K562 (cell line): Measurements from ENCODE around the gene CPPED1. TPM values are rescaled to one million over a fixed set of nuclear protein-coding genes. Genes with fewer than 3 reads are reported as not detected.

Experiments used
- ATAC-seq: fragments of 200-7000 bp; cut with Tn5 transposase; 3 replicates; pipeline ENCODE4 v1.9.1; 2020; ENCODE audit warnings: moderate library complexity
- BruUV-seq: library from RNA; stranded (reverse); fragments of 400-500 nt; replicated peaks from 2 replicates; lab custom pipeline; 2021; lab: Mats Ljungman, UMichigan
- CTCF ChIA-PET: fragments of 300-600 bp; formaldehyde crosslinking; extraction: SDS; loops from one replicate; lab custom pipeline; 2021; ENCODE audit warnings: low intra/inter-chr PET ratio; lab: Yijun Ruan, JAX
- POLR2A ChIA-PET: fragments of 300-600, 350-650 bp; sonication (Branson Sonifier 250); formaldehyde crosslinking; extraction: SDS; loops from one replicate; lab custom pipeline; 2021; ENCODE audit warnings: antibody characterized with exemption, inconsistent platforms; lab: Yijun Ruan, JAX
- DNase-seq, 4 experiments: peaks; one replicate each; pipeline versions ENCODE4 v3.0.0 to v3.0.0-alpha.2; 2011 to 2018; ENCODE audit warnings: low spot score in 3 of 4, mixed read lengths in 3 of 4; ENCODE audit errors: extremely low read depth in 1 of 4
- FAIRE-seq: peaks from 2 replicates; lab custom pipeline; 2011; peaks lifted over from hg19 to GRCh38; lab: Jason Lieb, UNC
- H2AFZ ChIP-seq: 2 replicates; pipeline ENCODE4 v1.6.0; 2011; ENCODE audit warnings: low read depth, low read length, control low read depth, inconsistent platforms
- H3K27ac ChIP-seq: fragments of 200-600 bp; 3 replicates; pipeline ENCODE4 v1.8.0; 2011; ENCODE audit warnings: low read depth, mild to moderate bottlenecking, control low read depth, inconsistent platforms, low read length, moderate library complexity, mixed read lengths; ENCODE audit errors: extremely low read depth
- H3K27me3 ChIP-seq, 2 experiments: fragments of 300-600 bp in 1 of 2; 2 replicates in 1 of 2; 3 replicates in 1 of 2; pipeline versions ENCODE4 v1.6.0 to v1.8.0; 2011; ENCODE audit warnings: inconsistent platforms in 2 of 2, low read length in 2 of 2, mild to moderate bottlenecking in 1 of 2, mixed read lengths in 1 of 2, moderate library complexity in 1 of 2; ENCODE audit not compliant: control insufficient read depth in 2 of 2, insufficient read depth in 2 of 2
- H3K36me3 ChIP-seq: fragments of 300-600 bp; 3 replicates; pipeline ENCODE4 v1.8.0; 2011; ENCODE audit warnings: mild to moderate bottlenecking, low read length, inconsistent platforms; ENCODE audit not compliant: control insufficient read depth, insufficient read depth
- H3K4me1 ChIP-seq, 2 experiments: fragments of 200-600 bp in 1 of 2; replicated peaks in 1 of 2; 2 replicates in 1 of 2; 3 replicates in 1 of 2; pipeline versions ENCODE4 v1.5.1 to v1.8.0; 2011; ENCODE audit warnings: inconsistent platforms in 2 of 2, low read length in 2 of 2, mild to moderate bottlenecking in 1 of 2, mixed read lengths in 1 of 2, moderate library complexity in 1 of 2; ENCODE audit not compliant: control insufficient read depth in 2 of 2, insufficient read depth in 2 of 2
- H3K4me2 ChIP-seq: 2 replicates; pipeline ENCODE4 v1.6.1; 2011; ENCODE audit warnings: low read length, control low read depth, inconsistent platforms, mixed read lengths; ENCODE audit not compliant: insufficient read depth
- H3K4me3 ChIP-seq: fragments of 200-600 bp; sonication (generic), shearing (Covaris generic); 2 replicates; pipeline ENCODE4 v1.5.1; 2016; ENCODE audit warnings: control low read depth, inconsistent platforms
- H3K79me2 ChIP-seq: fragments of 200-600 bp; 3 replicates; pipeline ENCODE4 v1.8.0; 2011; ENCODE audit warnings: low read length, inconsistent platforms; ENCODE audit not compliant: control insufficient read depth, insufficient read depth
- H3K9ac ChIP-seq, 2 experiments: 2 replicates each; pipeline versions ENCODE4 v1.6.0 to v1.6.1; 2011; ENCODE audit warnings: low read depth in 2 of 2, low read length in 2 of 2, control low read depth in 1 of 2, inconsistent platforms in 1 of 2, mild to moderate bottlenecking in 1 of 2, mixed read lengths in 1 of 2; ENCODE audit not compliant: insufficient read depth in 1 of 2
- H3K9me1 ChIP-seq: one replicate; pipeline ENCODE4 v1.6.0; 2011; ENCODE audit warnings: inconsistent platforms, mild to moderate bottlenecking, low read length, moderate library complexity; ENCODE audit not compliant: control insufficient read depth, insufficient read depth
- H3K9me3 ChIP-seq: replicated peaks from 2 replicates; pipeline ENCODE4 v1.5.1; 2011; ENCODE audit warnings: low read depth, low read length, inconsistent platforms; ENCODE audit not compliant: control insufficient read depth, insufficient read depth
- H4K20me1 ChIP-seq: replicated peaks from 2 replicates; pipeline ENCODE4 v1.6.1; 2011; ENCODE audit warnings: low read length, inconsistent platforms, mixed read lengths; ENCODE audit not compliant: control insufficient read depth, insufficient read depth
- DIDO1 ChIP-seq: fragments of 450-650 bp; IDR thresholded peaks from 2 replicates; pipeline ENCODE4 v1.6.1; 2016; ENCODE audit warnings: low read depth, missing biosample characterization, missing genetic modification characterization
- EP400 ChIP-seq: fragments of 450-650 bp; IDR thresholded peaks from 2 replicates; pipeline ENCODE4 v1.6.1; 2017; ENCODE audit warnings: antibody characterized with exemption, mild to moderate bottlenecking, moderate library complexity
- ETV1 ChIP-seq: fragments of 450-650 bp; conservative IDR thresholded peaks from 2 replicates; pipeline ENCODE4 v1.6.1; 2016; ENCODE audit warnings: missing genetic modification characterization, control low read depth, low read depth, missing compliant biosample characterization
- KDM1A ChIP-seq, 2 experiments: fragments of 450-650 bp; IDR thresholded peaks; 2 replicates each; pipeline ENCODE4 v1.6.1; 2016; ENCODE audit warnings: mild to moderate bottlenecking in 2 of 2
- NR1H2 ChIP-seq: sonication (generic); formaldehyde crosslinking; IDR thresholded peaks from 2 replicates; pipeline ENCODE4 v1.4.0; 2020; ENCODE audit warnings: mild to moderate bottlenecking, missing genetic modification reagents
- POLR3A ChIP-seq: IDR thresholded peaks from 2 replicates; pipeline ENCODE4 v1.6.1; 2011; ENCODE audit warnings: borderline replicate concordance, mild to moderate bottlenecking, moderate library complexity; ENCODE audit not compliant: insufficient read length, insufficient read depth; ENCODE audit errors: extremely low read depth
- RFX7 ChIP-seq: fragments of 250-450 bp; sonication (Bioruptor Pico); IDR thresholded peaks from 2 replicates; pipeline ENCODE4 v1.5.1; 2021; ENCODE audit warnings: mild to moderate bottlenecking
- ZNF124 ChIP-seq: sonication (generic); formaldehyde crosslinking; IDR thresholded peaks from 2 replicates; pipeline ENCODE4 v1.8.1; 2022; ENCODE audit warnings: missing genetic modification reagents
- ZNF561 ChIP-seq: fragments of 450-650 bp; formaldehyde crosslinking; conservative IDR thresholded peaks from 2 replicates; pipeline ENCODE4 v1.4.0; 2020; ENCODE audit warnings: mild to moderate bottlenecking, moderate library complexity
- WGBS: fragments of 100-300 bp; shearing (Covaris generic); methylation state at CpG from one replicate; pipeline ENCODE4 v1.1.6; 2016; ENCODE audit warnings: low coverage, mixed read lengths; ENCODE audit not compliant: insufficient coverage; ENCODE audit errors: missing lambda C conversion rate; 5-methylcytosine and 5-hydroxymethylcytosine counted together
- in situ Hi-C: fragments of 300-500 bp; cut with MboI; formaldehyde crosslinking; loops from 4 replicates; pipeline ENCODE4 v1.15.0; 2018; ENCODE audit warnings: inconsistent platforms, mixed read lengths
- intact Hi-C: fragments of 100-400 bp; cut with micrococcal nuclease; formaldehyde crosslinking; loops from 2 replicates; pipeline ENCODE4 v1.14.2; 2022
- polyA plus RNA-seq, 8 experiments: library from polyadenylated mRNA; depleted of rRNA in 4 of 8; stranded (reverse) in 5 of 8; unstranded in 3 of 8; fragments of >200 nt; fragmentation: Nextera tagmentation in 2 of 8; fragmentation: Illumina TruSeq in 1 of 8; extraction: Ambion mirVana in 2 of 8; extraction: Trizol in 1 of 8; gene quantifications; 2 replicates each; pipeline versions ENCODE4 v1.2.1 to v1.2.3, GENCODE V29; 2011 to 2014; ENCODE audit warnings: inconsistent platforms in 1 of 8, missing spikeins in 1 of 8
- total RNA-seq, 7 experiments: library from RNA; depleted of rRNA in 6 of 7; stranded (reverse); fragments of >200 nt in 6 of 7; fragmentation: Illumina TruSeq in 2 of 7; extraction: Trizol in 2 of 7; gene quantifications; 2 replicates each; pipeline versions ENCODE4 v1.2.1 to v1.2.3, GENCODE V29; 2011 to 2021; ENCODE audit warnings: low replicate concordance in 1 of 7
- TF ChIP-seq, protein P1 (sequence below), 2 experiments: fragments of 450-650 bp; IDR thresholded peaks; 2 replicates each; pipeline ENCODE4 v1.6.1; 2016
- TF ChIP-seq, protein P2 (sequence below): fragments of 450-650 bp; IDR thresholded peaks from 2 replicates; pipeline ENCODE4 v1.6.1; 2018; ENCODE audit warnings: mild to moderate bottlenecking, low read depth; ENCODE audit not compliant: partially characterized antibody
- TF ChIP-seq, protein P3 (sequence below): fragments of 450-650 bp; IDR thresholded peaks from 2 replicates; pipeline ENCODE4 v1.6.1; 2017; ENCODE audit warnings: antibody characterized with exemption, mild to moderate bottlenecking
- TF ChIP-seq, protein P4 (sequence below): fragments of 250-450 bp; sonication (Bioruptor Pico); IDR thresholded peaks from 2 replicates; pipeline ENCODE4 v1.8.0; 2021; ENCODE audit warnings: borderline replicate concordance, mild to moderate bottlenecking, moderate library complexity; ENCODE audit not compliant: poor library complexity, severe bottlenecking
- TF ChIP-seq, protein P5 (sequence below), 2 experiments: fragments of 450-650 bp in 1 of 2; sonication (generic) in 1 of 2; formaldehyde crosslinking; conservative IDR thresholded peaks; 2 replicates each; pipeline versions ENCODE4 v1.4.0 to v1.8.1; 2020 to 2022; ENCODE audit warnings: mild to moderate bottlenecking in 1 of 2, missing genetic modification reagents in 1 of 2

The CPPED1 gene
- total and polyA plus RNA-seq, 9 of the 15 experiments (the other 6 are each of a cell fraction or from before 2014, with no cell fraction given), result 7.5 to 25.7 (median 16.9) TPM

DNA sequence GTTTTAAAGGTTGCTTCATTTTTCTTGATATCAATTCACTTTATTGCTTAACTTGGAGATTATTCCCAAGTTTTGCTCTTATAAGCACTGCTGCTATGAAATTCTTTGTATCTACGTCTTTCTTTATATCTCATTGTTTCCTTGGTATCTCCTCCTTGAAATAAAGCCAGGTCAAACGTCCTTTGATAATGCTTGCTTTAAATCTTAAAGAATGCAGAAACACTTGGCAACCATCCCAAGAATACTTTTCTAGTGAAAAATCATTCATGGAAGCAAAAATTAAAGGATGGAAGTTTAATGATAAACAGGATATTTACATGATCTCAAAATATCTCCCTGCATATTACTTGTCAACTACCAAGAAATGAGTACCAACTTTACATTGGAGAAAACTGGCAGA, 175.2 kb downstream of the CPPED1 start:
- Histone ChIP-seq H3K4me3 (no peak overlapping the region), H3K9me3 (no peaks in the 10 kb centered on the region), H3K4me1 (no peaks in the 10 kb centered on the region; a peak in 1 of 5 replicates), H2AFZ (no peak overlapping the region), H3K36me3 (no peaks in the 10 kb centered on the region), H3K9ac (no peak overlapping the region), H3K27me3 (peaks cover 0 to 35% of the 10 kb centered on the region in 2 experiments; a peak in 3 of 5 replicates), H4K20me1 (no peaks in the 10 kb centered on the region), H3K79me2 (no peaks in the 10 kb centered on the region), H3K9me1 (no peaks in the 10 kb centered on the region), H3K4me2 (no peak overlapping the region), H3K27ac (no peak overlapping the region)
- in situ Hi-C loops, result no loop called here
- intact Hi-C loops, result no loop called here
- ChIA-PET POLR2A (interaction anchor here (0.5 kb wide), 1 partner anchor 1047 kb away, joined by 3 read pairs; no protein-coding TSS in a partner anchor), CTCF (no interaction called here)
- WGBS, result 3% methylated on average over 2 of the region's 2 CpGs
- DNase-seq, result no peak
- ATAC-seq, result no peak
- no peak for FAIRE-seq
- no TSS peak for BruUV-seq
- TF ChIP-seq ZNF124, result no peak
- TF ChIP-seq POLR3A, result no peak
- no peak for TF ChIP-seq RFX7 (CRISPR knock-in tag)
- TF ChIP-seq, protein P1, sequence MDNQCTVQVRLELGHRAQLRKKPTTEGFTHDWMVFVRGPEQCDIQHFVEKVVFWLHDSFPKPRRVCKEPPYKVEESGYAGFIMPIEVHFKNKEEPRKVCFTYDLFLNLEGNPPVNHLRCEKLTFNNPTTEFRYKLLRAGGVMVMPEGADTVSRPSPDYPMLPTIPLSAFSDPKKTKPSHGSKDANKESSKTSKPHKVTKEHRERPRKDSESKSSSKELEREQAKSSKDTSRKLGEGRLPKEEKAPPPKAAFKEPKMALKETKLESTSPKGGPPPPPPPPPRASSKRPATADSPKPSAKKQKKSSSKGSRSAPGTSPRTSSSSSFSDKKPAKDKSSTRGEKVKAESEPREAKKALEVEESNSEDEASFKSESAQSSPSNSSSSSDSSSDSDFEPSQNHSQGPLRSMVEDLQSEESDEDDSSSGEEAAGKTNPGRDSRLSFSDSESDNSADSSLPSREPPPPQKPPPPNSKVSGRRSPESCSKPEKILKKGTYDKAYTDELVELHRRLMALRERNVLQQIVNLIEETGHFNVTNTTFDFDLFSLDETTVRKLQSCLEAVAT (IDR thresholded peaks at IDR 0.05), result no peak
- TF ChIP-seq KDM1A (IDR thresholded peaks at IDR 0.05), result no peak
- TF ChIP-seq, protein P2, sequence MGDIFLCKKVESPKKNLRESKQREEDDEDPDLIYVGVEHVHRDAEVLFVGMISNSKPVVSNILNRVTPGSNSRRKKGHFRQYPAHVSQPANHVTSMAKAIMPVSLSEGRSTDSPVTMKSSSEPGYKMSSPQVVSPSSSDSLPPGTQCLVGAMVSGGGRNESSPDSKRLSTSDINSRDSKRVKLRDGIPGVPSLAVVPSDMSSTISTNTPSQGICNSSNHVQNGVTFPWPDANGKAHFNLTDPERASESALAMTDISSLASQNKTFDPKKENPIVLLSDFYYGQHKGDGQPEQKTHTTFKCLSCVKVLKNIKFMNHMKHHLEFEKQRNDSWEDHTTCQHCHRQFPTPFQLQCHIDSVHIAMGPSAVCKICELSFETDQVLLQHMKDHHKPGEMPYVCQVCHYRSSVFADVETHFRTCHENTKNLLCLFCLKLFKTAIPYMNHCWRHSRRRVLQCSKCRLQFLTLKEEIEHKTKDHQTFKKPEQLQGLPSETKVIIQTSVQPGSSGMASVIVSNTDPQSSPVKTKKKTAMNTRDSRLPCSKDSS, result no peak
- TF ChIP-seq EP400, result no peak
- TF ChIP-seq, protein P3, sequence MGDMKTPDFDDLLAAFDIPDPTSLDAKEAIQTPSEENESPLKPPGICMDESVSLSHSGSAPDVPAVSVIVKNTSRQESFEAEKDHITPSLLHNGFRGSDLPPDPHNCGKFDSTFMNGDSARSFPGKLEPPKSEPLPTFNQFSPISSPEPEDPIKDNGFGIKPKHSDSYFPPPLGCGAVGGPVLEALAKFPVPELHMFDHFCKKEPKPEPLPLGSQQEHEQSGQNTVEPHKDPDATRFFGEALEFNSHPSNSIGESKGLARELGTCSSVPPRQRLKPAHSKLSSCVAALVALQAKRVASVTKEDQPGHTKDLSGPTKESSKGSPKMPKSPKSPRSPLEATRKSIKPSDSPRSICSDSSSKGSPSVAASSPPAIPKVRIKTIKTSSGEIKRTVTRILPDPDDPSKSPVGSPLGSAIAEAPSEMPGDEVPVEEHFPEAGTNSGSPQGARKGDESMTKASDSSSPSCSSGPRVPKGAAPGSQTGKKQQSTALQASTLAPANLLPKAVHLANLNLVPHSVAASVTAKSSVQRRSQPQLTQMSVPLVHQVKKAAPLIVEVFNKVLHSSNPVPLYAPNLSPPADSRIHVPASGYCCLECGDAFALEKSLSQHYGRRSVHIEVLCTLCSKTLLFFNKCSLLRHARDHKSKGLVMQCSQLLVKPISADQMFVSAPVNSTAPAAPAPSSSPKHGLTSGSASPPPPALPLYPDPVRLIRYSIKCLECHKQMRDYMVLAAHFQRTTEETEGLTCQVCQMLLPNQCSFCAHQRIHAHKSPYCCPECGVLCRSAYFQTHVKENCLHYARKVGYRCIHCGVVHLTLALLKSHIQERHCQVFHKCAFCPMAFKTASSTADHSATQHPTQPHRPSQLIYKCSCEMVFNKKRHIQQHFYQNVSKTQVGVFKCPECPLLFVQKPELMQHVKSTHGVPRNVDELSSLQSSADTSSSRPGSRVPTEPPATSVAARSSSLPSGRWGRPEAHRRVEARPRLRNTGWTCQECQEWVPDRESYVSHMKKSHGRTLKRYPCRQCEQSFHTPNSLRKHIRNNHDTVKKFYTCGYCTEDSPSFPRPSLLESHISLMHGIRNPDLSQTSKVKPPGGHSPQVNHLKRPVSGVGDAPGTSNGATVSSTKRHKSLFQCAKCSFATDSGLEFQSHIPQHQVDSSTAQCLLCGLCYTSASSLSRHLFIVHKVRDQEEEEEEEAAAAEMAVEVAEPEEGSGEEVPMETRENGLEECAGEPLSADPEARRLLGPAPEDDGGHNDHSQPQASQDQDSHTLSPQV, result no peak
- TF ChIP-seq ETV1 (tag), result no peak
- TF ChIP-seq, protein P4, sequence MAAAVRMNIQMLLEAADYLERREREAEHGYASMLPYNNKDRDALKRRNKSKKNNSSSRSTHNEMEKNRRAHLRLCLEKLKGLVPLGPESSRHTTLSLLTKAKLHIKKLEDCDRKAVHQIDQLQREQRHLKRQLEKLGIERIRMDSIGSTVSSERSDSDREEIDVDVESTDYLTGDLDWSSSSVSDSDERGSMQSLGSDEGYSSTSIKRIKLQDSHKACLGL (CRISPR knock-in tag), result no peak
- no peak for TF ChIP-seq ZNF561 (CRISPR knock-in tag)
- no peak for TF ChIP-seq DIDO1 (tag)
- no peak for TF ChIP-seq NR1H2 (CRISPR knock-in tag)
- TF ChIP-seq, protein P5, sequence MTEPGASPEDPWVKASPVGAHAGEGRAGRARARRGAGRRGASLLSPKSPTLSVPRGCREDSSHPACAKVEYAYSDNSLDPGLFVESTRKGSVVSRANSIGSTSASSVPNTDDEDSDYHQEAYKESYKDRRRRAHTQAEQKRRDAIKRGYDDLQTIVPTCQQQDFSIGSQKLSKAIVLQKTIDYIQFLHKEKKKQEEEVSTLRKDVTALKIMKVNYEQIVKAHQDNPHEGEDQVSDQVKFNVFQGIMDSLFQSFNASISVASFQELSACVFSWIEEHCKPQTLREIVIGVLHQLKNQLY (CRISPR knock-in tag; conservative IDR thresholded peaks at IDR 0.05), result no peak
